ENCODE measurements around the gene GPS2.

DNA sequence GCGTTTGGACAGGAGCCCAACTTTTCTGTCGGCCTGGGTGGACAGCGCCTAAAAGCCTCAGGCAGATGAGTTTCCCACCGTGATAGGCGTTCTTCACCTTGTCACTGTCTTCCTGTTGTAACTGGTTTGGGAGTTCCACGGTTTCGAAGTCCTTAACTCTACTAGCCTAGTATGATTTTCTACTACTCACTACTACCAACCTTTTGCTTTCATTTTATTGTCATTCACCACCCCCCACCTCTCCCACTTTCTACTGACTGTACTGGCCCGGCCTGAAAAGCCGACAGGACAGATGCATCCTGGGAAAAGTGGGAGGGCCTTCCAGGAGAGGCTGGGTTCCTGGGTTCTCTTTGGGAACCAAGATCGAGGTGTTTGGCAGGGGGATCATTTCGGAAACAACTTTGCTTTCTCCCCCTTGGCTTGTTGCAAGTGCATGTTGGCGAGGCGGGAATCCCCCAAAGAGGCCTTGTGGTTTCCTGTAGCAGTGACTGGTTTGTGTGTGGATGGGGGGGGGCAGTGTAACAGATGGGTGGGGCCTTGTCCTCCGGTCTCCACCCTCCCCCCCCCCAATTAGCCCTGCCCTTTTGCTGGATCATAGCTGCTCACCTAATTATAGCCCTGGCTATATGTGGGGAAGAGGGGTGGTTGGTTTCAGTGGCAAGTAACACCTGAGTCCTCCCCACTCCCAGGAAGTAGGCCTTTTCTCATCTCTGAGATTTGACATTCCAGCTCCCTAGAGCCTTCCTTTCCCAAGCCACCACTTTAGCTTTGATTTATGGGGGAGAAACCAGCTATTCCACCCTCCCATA, 6.3 kb downstream of the GPS2 start:
- no peak for TF ChIP-seq EZH2 (IDR thresholded peaks at IDR 0.05; ENCODE audit: borderline replicate concordance, low read length)
- TF ChIP-seq, protein P1, sequence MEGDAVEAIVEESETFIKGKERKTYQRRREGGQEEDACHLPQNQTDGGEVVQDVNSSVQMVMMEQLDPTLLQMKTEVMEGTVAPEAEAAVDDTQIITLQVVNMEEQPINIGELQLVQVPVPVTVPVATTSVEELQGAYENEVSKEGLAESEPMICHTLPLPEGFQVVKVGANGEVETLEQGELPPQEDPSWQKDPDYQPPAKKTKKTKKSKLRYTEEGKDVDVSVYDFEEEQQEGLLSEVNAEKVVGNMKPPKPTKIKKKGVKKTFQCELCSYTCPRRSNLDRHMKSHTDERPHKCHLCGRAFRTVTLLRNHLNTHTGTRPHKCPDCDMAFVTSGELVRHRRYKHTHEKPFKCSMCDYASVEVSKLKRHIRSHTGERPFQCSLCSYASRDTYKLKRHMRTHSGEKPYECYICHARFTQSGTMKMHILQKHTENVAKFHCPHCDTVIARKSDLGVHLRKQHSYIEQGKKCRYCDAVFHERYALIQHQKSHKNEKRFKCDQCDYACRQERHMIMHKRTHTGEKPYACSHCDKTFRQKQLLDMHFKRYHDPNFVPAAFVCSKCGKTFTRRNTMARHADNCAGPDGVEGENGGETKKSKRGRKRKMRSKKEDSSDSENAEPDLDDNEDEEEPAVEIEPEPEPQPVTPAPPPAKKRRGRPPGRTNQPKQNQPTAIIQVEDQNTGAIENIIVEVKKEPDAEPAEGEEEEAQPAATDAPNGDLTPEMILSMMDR (IDR thresholded peaks at IDR 0.05; ENCODE audit: low read length) = no peak
